Ectodermal cell (in vitro differentiated cells): Measurements from ENCODE around the gene UBE2M.
A peak's percentile ranks its signal among the peaks of the same experiment; 100 is the strongest.

Experiments used
- H3K27ac ChIP-seq: 2 replicates; pipeline ENCODE4 v1.7.0; 2013; ENCODE audit warnings: mild to moderate bottlenecking, low read depth, low read length; ENCODE audit not compliant: insufficient read depth, poor library complexity, severe bottlenecking
- H3K27me3 ChIP-seq: 2 replicates; pipeline ENCODE4 v1.7.0; 2013; ENCODE audit warnings: mild to moderate bottlenecking, low read length; ENCODE audit not compliant: insufficient read depth, control insufficient read depth, poor library complexity, severe bottlenecking
- H3K36me3 ChIP-seq: one replicate; pipeline ENCODE4 v1.7.0; 2013; ENCODE audit warnings: low read length; ENCODE audit not compliant: control insufficient read depth, insufficient read depth
- H3K4me1 ChIP-seq: one replicate; pipeline ENCODE4 v1.7.0; 2013; ENCODE audit warnings: low read length; ENCODE audit not compliant: control insufficient read depth, insufficient read depth
- H3K4me3 ChIP-seq: 2 replicates; pipeline ENCODE4 v1.7.0; 2013; ENCODE audit warnings: low read depth, low read length, control low read depth; ENCODE audit not compliant: insufficient read depth
- H3K9me3 ChIP-seq: 2 replicates; pipeline ENCODE4 v1.7.0; 2013; ENCODE audit warnings: mild to moderate bottlenecking, low read length, moderate library complexity; ENCODE audit not compliant: control insufficient read depth
- WGBS, 2 experiments: methylation state at CpG; one replicate each; pipeline ENCODE4 v1.1.7; 2013; ENCODE audit warnings: missing lambda C conversion rate in 2 of 2; 5-methylcytosine and 5-hydroxymethylcytosine counted together

The UBE2M gene

GRCh38 chr19:58570770-58571574 lies 12.6 kb upstream of the UBE2M start:
- Histone ChIP-seq H3K27ac (no peak overlapping the region), H3K4me3 (no peak overlapping the region), H3K9me3 (no peaks in the 10 kb centered on the region), H3K36me3 (peaks cover 8% of the 10 kb centered on the region), H3K4me1 (peaks cover 12% of the 10 kb centered on the region), H3K27me3 (no peaks in the 10 kb centered on the region)
- 93 to 94% methylated on average over 25 of the region's 25 CpGs for WGBS, 2 experiments

- Histone ChIP-seq H3K4me3 (no peak overlapping the region), H3K4me1 (peaks cover 12% of the 10 kb centered on the region), H3K36me3 (peaks cover 8% of the 10 kb centered on the region), H3K27me3 (no peaks in the 10 kb centered on the region), H3K9me3 (no peaks in the 10 kb centered on the region), H3K27ac (no peak overlapping the region)
- 95 to 97% methylated on average over 8 of the region's 8 CpGs for WGBS, 2 experiments
Observed at GRCh38 chr19:58569943-58570670, 11.7 kb upstream of the UBE2M start.

GRCh38 chr19:58569191-58569942 lies 11.0 kb upstream of the UBE2M start:
- H3K27me3 ChIP-seq = no peaks in the 10 kb centered on the region
- no peaks in the 10 kb centered on the region for H3K9me3 ChIP-seq
- H3K27ac ChIP-seq = no peak overlapping the region
- H3K4me1 ChIP-seq = peaks cover 12% of the 10 kb centered on the region
- no peak overlapping the region for H3K4me3 ChIP-seq
- peaks cover 8% of the 10 kb centered on the region for H3K36me3 ChIP-seq
- WGBS, 2 experiments = 94% methylated on average over 6 of the region's 6 CpGs

GRCh38 chr19:58568453-58569130 lies 10.2 kb upstream of the UBE2M start:
- H3K27me3 ChIP-seq = peaks cover 5% of the 10 kb centered on the region
- 93% methylated on average over 4 of the region's 4 CpGs for WGBS, 2 experiments
- peaks cover 6% of the 10 kb centered on the region for H3K4me1 ChIP-seq

GRCh38 chr19:58566989-58567388 lies 8.6 kb upstream of the UBE2M start:
- peaks cover 8% of the 10 kb centered on the region for H3K36me3 ChIP-seq

More at GRCh38 chr19:58568453-58569130, 10.2 kb upstream of the UBE2M start:
- peaks cover 8% of the 10 kb centered on the region for H3K36me3 ChIP-seq
- H3K9me3 ChIP-seq = no peaks in the 10 kb centered on the region
- H3K27ac ChIP-seq = no peak overlapping the region
- H3K4me3 ChIP-seq = no peak overlapping the region

GRCh38 chr19:58563823-58564222 lies 5.4 kb upstream of the UBE2M start:
- Histone ChIP-seq H3K27ac (no peak overlapping the region), H3K36me3 (no peaks in the 10 kb centered on the region), H3K4me3 (no peak overlapping the region), H3K9me3 (no peaks in the 10 kb centered on the region), H3K27me3 (peaks cover 28% of the 10 kb centered on the region), H3K4me1 (peaks cover 13% of the 10 kb centered on the region)
- WGBS, 2 experiments = 87 to 90% methylated on average over 6 of the region's 6 CpGs

More at GRCh38 chr19:58566989-58567388, 8.6 kb upstream of the UBE2M start:
- H3K27ac ChIP-seq = no peak overlapping the region
- H3K4me1 ChIP-seq = peaks cover 6% of the 10 kb centered on the region
- 96% methylated on average over 5 of the region's 5 CpGs for WGBS, 2 experiments
- H3K9me3 ChIP-seq = no peaks in the 10 kb centered on the region
- H3K27me3 ChIP-seq = peaks cover 21% of the 10 kb centered on the region
- H3K4me3 ChIP-seq = no peak overlapping the region

- 46 to 47% methylated on average over 40 of the region's 40 CpGs for whole genome bisulfite sequencing, 2 experiments
- H3K4me1 ChIP-seq = peaks cover 13% of the 10 kb centered on the region
- H3K27me3 ChIP-seq = peaks cover 28% of the 10 kb centered on the region
- no peaks in the 10 kb centered on the region for H3K36me3 ChIP-seq
- no peaks in the 10 kb centered on the region for H3K9me3 ChIP-seq
- H3K4me3 ChIP-seq = peak overlapping the region; percentile 24
- no peak overlapping the region for H3K27ac ChIP-seq
Observed at GRCh38 chr19:58563034-58563573, 4.7 kb upstream of the UBE2M start.

GRCh38 chr19:58562122-58563033 lies 4.0 kb upstream of the UBE2M start:
- Histone ChIP-seq H3K36me3 (no peaks in the 10 kb centered on the region), H3K4me3 (peak overlapping the region; percentile 24), H3K9me3 (no peaks in the 10 kb centered on the region), H3K27me3 (peaks cover 28% of the 10 kb centered on the region), H3K4me1 (peaks cover 16% of the 10 kb centered on the region), H3K27ac (no peak overlapping the region)
- 48 to 51% methylated on average over 107 of the region's 107 CpGs for WGBS, 2 experiments
